Neuron (in vitro differentiated cells): ENCODE data around the gene TMEM202.
"Not testable (repeated sequence)": the region's sequence is repeated elsewhere in the genome, so short reads cannot be mapped to it uniquely, and the experiment has no call there.

ENCODE experiments used
- H2AFZ ChIP-seq: one replicate; pipeline ENCODE4 v1.6.1; 2013; ENCODE audit warnings: low read depth, mild to moderate bottlenecking, inconsistent platforms, low read length, moderate library complexity
- H3K27me3 ChIP-seq: one replicate; pipeline ENCODE4 v1.6.1; 2013; ENCODE audit warnings: low read length; ENCODE audit not compliant: insufficient read depth
- H3K36me3 ChIP-seq: one replicate; pipeline ENCODE4 v1.6.1; 2013; ENCODE audit warnings: low read length; ENCODE audit not compliant: insufficient read depth
- H3K4me1 ChIP-seq: one replicate; pipeline ENCODE4 v1.6.1; 2013; ENCODE audit warnings: low read length; ENCODE audit not compliant: insufficient read depth
- H3K4me3 ChIP-seq: 2 replicates; pipeline ENCODE4 v1.5.1; 2013; ENCODE audit warnings: mild to moderate bottlenecking, low read length, moderate library complexity
- H3K9me3 ChIP-seq: one replicate; pipeline ENCODE4 v1.6.1; 2013; ENCODE audit warnings: low read length

The TMEM202 gene

DNA sequence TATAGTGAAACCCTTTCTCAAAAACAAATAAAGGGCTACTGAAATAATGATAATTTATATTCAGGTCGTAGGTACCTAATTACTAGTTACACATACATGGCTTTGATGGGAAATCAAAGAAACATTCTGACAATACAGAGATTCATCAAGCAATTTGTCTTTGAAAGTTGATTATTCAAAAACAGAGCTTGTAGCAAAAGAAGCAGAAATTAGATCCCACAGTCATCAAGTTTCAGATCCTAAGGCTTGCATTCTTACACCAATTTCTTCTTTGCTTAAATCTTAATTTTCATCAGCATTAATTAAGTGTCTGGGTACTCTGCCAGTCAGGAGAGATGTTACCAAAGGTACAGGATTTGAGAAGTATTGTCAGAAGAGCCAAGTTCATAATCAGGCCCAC is 20.8 kb upstream of the TMEM202 start:
- Histone ChIP-seq H3K27me3 (peaks cover 6% of the 10 kb centered on the region), H3K4me3 (no peak overlapping the region), H2AFZ (no peak overlapping the region)

DNA sequence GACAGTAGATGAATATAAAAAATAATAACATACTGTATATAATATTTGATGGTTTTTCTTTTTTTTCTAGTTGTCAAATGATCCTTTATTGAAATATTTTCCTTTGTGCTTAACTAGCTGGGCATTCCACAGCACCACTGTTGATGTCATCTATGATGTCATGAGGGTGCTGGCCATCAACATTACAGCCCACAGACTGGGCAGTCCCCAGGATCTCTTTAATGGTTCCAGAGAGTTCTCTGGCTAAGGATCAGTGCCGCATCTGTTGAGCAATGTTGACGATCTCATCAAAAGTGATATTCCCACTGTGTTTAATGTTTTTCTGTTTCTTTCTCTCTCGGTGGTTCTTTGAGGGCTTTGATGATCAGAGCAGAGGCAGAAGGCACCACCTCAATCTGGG is 19.0 kb upstream of the TMEM202 start:
- H3K9me3 ChIP-seq, H3K36me3 ChIP-seq, H3K4me3 ChIP-seq, H2AFZ ChIP-seq: not testable (repeated sequence)
- Histone ChIP-seq H3K4me1 (peaks cover 17% of the 10 kb centered on the region), H3K27me3 (peaks cover 12% of the 10 kb centered on the region)

More for the DNA sequence above, 20.8 kb upstream of the TMEM202 start:
- Histone ChIP-seq H3K9me3 (no peaks in the 10 kb centered on the region), H3K4me1 (peaks cover 17% of the 10 kb centered on the region), H3K36me3 (no peaks in the 10 kb centered on the region)

DNA sequence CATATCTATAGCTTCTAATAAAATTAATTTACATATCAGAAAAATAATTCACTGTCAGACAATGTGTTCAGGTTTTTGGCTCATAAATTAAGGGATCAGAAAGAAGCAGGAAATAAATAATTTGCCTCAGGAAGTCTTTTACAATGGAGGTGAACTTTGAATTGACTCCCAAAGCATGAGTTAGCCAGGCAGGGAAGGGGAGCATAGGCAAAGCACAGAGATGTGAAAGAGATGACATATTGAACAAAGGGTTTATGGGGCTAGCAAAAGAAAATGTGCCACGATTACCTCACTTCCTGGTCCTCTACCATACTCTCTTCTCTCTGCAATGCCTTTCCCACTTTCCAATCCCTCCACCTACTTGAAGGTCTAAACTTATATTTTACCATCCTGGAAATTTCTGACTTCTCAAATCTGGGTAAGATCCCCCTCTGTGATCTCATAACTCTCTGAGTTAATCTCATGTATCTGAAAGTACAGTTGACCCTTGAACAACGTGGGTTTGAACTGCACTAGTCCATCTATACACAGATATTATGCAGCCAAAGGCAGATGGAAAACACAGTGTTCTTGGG is 18.2 kb upstream of the TMEM202 start:
- Histone ChIP-seq H3K9me3 (no peaks in the 10 kb centered on the region), H3K36me3 (no peaks in the 10 kb centered on the region), H3K4me3 (no peak overlapping the region), H2AFZ (no peak overlapping the region), H3K4me1 (peaks cover 9% of the 10 kb centered on the region), H3K27me3 (peaks cover 15% of the 10 kb centered on the region)

DNA sequence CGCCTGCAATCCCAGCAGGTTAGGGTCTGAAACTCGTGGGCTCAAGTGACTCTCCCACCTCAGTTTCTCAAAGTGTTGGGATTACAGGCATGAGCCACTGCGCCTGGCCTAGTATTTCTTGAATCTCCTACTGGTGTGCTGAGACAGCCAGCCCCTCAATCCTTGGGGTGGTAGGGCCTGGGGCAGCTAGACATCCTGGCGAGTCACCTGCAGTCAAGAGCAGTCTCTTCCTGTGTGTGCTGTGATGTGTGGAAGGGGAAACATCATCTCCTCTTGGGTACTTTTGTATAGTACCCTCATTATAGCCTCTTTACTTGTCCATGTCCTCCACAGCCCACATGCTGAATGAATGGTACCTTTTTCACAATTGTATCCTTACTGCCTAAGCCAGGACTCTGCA is 17.4 kb upstream of the TMEM202 start:
- Histone ChIP-seq H3K4me3 (no peak overlapping the region), H3K9me3 (no peaks in the 10 kb centered on the region), H2AFZ (no peak overlapping the region), H3K27me3 (peaks cover 15% of the 10 kb centered on the region), H3K36me3 (no peaks in the 10 kb centered on the region), H3K4me1 (peaks cover 9% of the 10 kb centered on the region)

DNA sequence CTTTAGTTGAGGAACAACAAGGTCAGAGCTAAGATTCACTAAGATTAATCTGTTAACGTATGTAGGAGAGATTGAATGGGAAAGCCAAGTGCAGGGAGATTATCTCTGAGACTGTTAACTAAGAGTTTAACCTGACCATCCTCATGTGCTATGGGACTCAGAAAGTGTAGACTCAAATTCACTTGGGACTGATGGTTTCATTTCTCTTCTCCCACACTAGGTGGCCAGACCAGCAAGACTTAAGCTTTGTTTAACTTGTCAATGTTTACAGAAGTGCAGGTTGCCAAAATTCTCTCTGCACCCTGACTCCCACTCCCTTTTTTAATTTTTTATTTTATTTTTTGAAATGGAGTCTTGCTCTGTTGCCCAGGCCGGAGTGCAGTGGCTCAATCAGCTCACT is 16.0 kb upstream of the TMEM202 start:
- H3K4me1 ChIP-seq = no peaks in the 10 kb centered on the region
- no peaks in the 10 kb centered on the region for H3K9me3 ChIP-seq
- H3K4me3 ChIP-seq = no peak overlapping the region
- H3K27me3 ChIP-seq = peaks cover 15% of the 10 kb centered on the region
- H3K36me3 ChIP-seq = no peaks in the 10 kb centered on the region
- H2AFZ ChIP-seq = no peak overlapping the region

DNA sequence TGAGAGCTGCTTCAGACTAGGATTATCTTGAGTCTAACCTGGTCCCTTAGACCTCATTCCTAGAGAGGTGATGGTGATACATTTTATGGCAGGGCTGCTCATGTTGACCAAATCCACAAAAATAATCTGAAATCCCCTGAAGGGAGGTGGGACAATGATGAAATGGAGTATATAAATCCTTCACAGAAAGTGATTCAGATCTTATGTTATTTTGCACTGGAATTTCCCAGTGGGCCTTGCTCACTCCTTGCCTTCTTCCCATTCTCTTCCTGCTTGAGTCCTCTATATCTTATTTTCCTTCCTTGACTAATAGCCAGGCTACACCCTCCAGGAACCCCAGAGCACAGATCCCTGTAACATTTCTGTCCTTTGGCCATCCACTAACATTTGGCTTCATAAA is 10.4 kb upstream of the TMEM202 start:
- H3K27me3 ChIP-seq = peaks cover 14% of the 10 kb centered on the region

DNA sequence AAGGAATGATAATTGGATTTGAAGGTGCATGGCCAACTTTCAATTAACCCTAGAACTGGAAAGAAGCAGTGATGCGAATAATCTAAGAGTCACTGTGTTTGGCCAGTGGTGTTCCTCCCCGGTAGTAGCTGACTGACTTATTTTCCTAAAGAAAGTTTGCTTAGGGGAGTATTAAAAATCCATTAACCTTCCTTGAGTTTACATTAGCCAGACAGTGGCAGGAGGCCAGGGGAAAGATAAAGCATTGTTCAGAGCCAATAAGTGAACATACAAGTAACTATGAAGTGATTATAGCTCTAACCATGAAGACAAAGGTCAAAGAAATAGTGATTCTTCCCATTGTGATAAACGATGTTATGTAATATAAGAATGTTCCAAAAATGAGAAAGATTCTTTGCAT is 8.9 kb upstream of the TMEM202 start:
- H3K27me3 ChIP-seq = peaks cover 8% of the 10 kb centered on the region
- H3K4me1 ChIP-seq = no peaks in the 10 kb centered on the region
- H3K36me3 ChIP-seq = no peaks in the 10 kb centered on the region
- H2AFZ ChIP-seq = no peak overlapping the region
- H3K9me3 ChIP-seq = no peaks in the 10 kb centered on the region
- no peak overlapping the region for H3K4me3 ChIP-seq

More for the DNA sequence above, 10.4 kb upstream of the TMEM202 start:
- H3K4me1 ChIP-seq = no peaks in the 10 kb centered on the region
- no peak overlapping the region for H2AFZ ChIP-seq
- no peaks in the 10 kb centered on the region for H3K36me3 ChIP-seq
- no peak overlapping the region for H3K4me3 ChIP-seq
- no peaks in the 10 kb centered on the region for H3K9me3 ChIP-seq

DNA sequence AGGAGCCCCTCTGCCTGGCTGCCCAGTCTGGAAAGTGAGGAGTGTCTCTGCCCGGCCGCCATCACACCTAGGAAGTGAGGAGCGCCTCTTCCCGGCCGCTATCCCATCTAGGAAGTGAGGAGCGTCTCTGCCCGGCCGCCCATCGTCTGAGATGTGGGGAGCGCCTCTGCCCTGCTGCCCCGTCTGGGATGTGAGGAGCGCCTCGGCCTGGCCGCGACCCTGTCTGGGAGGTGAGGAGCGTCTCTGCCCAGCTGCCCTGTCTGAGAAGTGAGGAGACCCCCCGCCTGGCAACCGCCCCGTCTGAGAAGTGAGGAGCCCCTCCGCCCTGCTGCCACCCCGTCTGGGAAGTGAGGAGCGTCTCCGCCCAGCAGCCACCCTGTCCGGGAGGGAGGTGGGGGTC is 1.8 kb upstream of the TMEM202 start:
- not testable (repeated sequence) for H3K9me3 ChIP-seq, H3K4me1 ChIP-seq, H2AFZ ChIP-seq, H3K27me3 ChIP-seq, H3K36me3 ChIP-seq, H3K4me3 ChIP-seq

DNA sequence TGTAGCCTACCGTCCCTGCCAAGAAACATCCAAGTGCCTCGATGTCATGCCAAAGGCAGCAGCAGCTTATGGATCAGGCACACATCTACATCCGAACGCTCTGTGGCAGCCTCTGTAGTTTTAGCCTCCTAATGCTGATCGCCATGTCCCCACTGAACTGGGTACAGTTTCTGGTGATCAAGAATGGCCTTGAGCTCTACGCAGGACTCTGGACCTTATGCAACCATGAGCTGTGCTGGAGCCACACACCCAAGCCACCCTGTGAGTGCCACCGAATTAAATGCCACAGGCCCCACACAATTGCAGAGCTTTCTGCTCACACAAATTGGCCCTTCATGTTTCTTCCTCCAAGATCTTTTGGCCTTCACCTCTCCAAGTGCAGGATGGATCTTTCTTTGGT is 543 bp downstream of the TMEM202 start:
- H3K36me3 ChIP-seq = no peaks in the 10 kb centered on the region
- no peaks in the 10 kb centered on the region for H3K9me3 ChIP-seq
- H3K4me3 ChIP-seq = no peak overlapping the region
- H3K4me1 ChIP-seq = no peaks in the 10 kb centered on the region
- peaks cover 13% of the 10 kb centered on the region for H3K27me3 ChIP-seq
- H2AFZ ChIP-seq = peak overlapping the region; percentile 36

DNA sequence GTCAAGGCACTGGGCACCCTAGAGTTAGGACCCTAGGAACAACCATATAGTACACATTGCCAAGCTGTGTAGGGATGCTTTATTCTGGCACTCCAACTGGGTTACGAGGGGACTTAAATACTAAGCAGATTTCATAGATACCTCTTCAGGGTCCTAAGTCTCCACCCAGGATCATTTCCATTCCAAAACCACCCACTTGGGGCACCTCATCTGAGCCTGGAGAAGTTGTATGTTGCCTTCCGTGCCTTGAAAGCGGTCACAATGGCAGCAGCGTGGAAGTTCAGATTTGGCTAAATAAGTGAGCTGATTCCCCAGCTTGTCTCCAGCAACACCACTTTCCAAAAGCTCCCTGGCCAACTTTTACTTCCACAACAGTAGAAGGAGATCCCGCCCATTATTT is 4.6 kb downstream of the TMEM202 start:
- Histone ChIP-seq H2AFZ (no peak overlapping the region), H3K4me1 (no peaks in the 10 kb centered on the region), H3K27me3 (peaks cover 25% of the 10 kb centered on the region), H3K4me3 (no peak overlapping the region), H3K36me3 (no peaks in the 10 kb centered on the region), H3K9me3 (no peaks in the 10 kb centered on the region)

DNA sequence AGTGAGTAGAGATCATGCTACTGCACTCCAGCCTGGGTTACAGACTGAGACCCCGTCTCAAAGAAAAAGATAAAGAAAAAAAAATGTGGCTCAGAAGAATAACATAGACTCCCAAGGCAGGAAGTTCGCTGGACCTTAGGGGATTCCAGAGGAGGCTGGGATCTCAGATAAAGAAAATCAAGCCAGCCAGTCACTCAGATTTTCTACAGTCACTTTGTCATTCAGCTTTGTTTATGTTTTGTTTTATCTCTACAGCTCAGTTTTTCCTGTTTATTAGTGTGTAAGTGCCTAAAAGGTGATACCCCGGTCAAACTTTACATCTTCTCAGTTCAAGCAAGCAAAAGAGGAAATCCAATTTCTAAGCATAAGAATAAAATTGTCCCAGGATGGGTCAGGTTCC is 6.3 kb downstream of the TMEM202 start:
- Histone ChIP-seq H3K4me3 (no peak overlapping the region), H3K27me3 (peaks cover 24% of the 10 kb centered on the region), H2AFZ (no peak overlapping the region), H3K9me3 (no peaks in the 10 kb centered on the region), H3K36me3 (no peaks in the 10 kb centered on the region), H3K4me1 (no peaks in the 10 kb centered on the region)

DNA sequence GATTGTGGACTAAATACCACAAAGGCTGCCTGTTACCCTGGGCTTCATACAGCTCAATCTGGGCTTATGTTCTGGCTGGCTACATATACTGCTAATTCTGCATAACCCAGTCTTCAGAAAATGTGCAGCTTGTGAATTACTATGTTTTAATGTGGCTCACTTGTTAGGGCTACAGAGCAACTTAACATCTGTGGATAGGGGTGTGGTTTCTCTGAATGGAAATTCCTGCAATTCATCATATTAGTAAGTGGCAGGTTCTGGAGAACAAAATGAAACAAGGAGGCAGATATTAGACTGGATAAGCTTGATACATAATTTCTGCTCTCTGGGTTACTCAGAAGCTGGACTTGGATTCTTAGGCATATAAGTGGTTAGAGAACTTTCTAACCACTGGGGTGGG is 6.7 kb downstream of the TMEM202 start:
- H2AFZ ChIP-seq = no peak overlapping the region
- peaks cover 27% of the 10 kb centered on the region for H3K27me3 ChIP-seq
- no peaks in the 10 kb centered on the region for H3K36me3 ChIP-seq
- H3K4me3 ChIP-seq = no peak overlapping the region
- H3K9me3 ChIP-seq = no peaks in the 10 kb centered on the region
- H3K4me1 ChIP-seq = no peaks in the 10 kb centered on the region

DNA sequence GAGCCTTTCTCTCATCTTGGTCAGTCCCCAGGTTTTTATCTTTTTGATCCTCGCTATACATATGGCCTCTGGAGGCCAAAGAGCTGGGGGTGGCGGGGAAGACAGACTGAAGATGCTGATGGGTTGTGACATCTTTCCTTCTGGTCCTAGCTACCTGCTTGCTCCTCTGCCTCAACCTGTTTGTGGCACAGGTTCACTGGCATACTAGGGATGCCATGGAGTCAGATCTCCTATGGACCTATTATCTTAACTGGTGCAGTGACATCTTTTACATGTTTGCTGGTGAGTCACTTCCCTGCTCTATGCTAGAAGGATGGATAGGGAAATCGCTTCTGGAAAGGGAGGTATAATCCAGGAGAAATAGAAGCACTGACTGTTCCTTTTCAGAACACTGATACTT is 8.8 kb downstream of the TMEM202 start:
- Histone ChIP-seq H3K9me3 (no peaks in the 10 kb centered on the region), H3K4me1 (no peaks in the 10 kb centered on the region), H3K36me3 (no peaks in the 10 kb centered on the region), H3K27me3 (peaks cover 27% of the 10 kb centered on the region), H2AFZ (no peak overlapping the region), H3K4me3 (no peak overlapping the region)

DNA sequence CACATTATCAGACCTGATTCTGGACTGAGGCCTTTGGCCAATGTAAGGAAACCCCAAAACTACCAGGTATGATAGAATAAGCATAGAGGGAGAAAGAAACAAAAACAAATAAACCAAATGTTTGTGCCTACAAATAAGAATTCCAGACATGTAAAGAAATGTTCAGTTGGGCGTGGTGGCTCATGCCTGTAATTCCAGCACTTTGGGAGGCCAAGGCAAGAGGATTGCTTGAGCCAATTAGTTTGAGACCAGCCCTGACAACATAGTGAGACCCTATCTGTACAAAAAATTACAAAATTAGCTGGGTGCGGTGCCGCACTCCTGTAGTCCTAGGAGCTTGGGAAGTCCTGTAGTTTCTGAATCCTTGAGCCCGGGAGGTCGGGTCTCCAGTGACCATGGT is 13.0 kb downstream of the TMEM202 start:
- H3K4me3 ChIP-seq = no peak overlapping the region
- no peaks in the 10 kb centered on the region for H3K9me3 ChIP-seq
- no peaks in the 10 kb centered on the region for H3K36me3 ChIP-seq
- peaks cover 18% of the 10 kb centered on the region for H3K27me3 ChIP-seq
- H3K4me1 ChIP-seq = no peaks in the 10 kb centered on the region
- H2AFZ ChIP-seq = no peak overlapping the region
